IPS-18c (cell line): ENCODE results near the gene WDR38.
"Not testable (repeated sequence)": the region's sequence is repeated elsewhere in the genome, so short reads cannot be mapped to it uniquely, and the experiment has no call there.

Source experiments
- H3K4me3 ChIP-seq: 2 replicates; pipeline ENCODE4 v1.7.0; 2013; ENCODE audit warnings: low read depth, mild to moderate bottlenecking, low read length, moderate library complexity; ENCODE audit not compliant: insufficient read depth
- H3K9me3 ChIP-seq: one replicate; pipeline ENCODE4 v1.6.1; 2013; ENCODE audit warnings: mild to moderate bottlenecking, low read length, moderate library complexity; ENCODE audit not compliant: control insufficient read depth, insufficient read depth

The WDR38 gene

GRCh38 chr9:124828489-124829333 is 24.5 kb upstream of the WDR38 start:
- no peak overlapping the region for H3K4me3 ChIP-seq
- H3K9me3 ChIP-seq = no peaks in the 10 kb centered on the region

DNA sequence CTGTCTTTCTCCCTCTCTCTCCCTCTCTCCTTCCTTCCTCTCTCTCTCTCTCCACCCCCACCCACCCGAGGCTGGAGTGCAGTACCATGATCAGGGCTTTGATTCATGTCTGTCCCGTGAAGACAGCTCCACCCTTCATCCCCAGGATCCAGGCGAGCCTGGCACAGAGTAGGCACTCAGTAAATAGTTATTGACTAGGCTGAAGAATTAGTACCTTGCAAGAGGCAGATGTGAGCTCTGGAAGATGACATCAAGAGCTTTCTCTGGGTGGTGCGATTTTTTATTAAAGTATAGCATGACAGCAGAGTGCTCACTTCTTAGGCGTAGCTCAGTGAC is 24.0 kb upstream of the WDR38 start:
- H3K9me3 ChIP-seq = no peaks in the 10 kb centered on the region
- no peak overlapping the region for H3K4me3 ChIP-seq

DNA sequence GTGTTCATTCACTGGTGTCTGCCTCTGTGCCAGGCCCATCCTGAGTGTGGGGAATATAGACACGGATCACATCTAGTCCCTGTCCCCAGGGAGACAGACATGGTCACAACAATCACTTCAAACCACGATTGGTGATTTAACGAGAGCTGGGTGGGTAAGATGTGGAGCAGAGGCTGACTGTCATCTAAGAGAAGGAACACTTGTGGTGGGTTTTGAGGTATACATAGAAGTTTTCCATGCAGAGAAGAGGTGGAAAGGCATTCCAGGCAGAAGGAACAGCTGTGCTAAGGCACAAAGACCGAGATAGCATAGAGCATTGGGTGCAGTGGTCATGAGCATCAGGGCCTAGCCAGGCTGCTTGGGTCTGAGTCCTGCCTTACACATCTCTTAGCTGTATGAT is 22.7 kb upstream of the WDR38 start:
- no peaks in the 10 kb centered on the region for H3K9me3 ChIP-seq
- no peak overlapping the region for H3K4me3 ChIP-seq

DNA sequence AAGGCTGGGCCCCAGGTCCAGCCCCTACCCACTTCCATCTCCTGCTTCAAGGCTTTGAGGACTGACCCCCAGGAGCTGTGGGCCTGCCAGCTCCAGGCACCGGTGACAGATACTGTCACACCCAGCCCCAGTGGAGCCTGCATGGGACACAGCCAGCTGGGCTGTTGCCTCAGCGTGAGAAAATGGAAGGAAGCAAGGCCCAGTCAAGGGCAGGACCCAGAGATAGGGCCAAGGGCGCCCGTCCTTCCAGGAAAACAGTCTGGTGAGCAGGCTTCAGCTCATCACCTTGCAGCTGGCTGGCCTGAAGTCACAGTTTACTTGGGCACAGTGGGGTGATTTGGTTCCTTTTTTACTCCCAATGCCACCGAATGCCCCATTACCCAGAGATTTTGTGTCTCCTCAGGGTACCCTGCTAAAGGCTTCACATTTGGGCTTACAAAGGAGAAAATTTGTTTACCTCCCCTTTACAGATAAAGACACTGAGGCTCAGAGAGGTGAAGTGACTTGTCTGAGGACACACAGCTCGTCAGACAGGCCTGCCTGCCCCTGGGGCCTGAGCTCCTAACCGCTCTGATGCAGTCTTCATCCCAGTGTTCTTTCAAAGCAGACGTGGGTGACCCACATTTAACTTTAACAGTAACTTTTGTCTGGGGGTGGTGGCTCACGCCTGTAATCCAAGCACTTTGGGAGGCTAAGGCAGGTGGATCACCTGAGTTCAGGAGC is 21.5 kb upstream of the WDR38 start:
- no peak overlapping the region for H3K4me3 ChIP-seq
- H3K9me3 ChIP-seq = no peaks in the 10 kb centered on the region

DNA sequence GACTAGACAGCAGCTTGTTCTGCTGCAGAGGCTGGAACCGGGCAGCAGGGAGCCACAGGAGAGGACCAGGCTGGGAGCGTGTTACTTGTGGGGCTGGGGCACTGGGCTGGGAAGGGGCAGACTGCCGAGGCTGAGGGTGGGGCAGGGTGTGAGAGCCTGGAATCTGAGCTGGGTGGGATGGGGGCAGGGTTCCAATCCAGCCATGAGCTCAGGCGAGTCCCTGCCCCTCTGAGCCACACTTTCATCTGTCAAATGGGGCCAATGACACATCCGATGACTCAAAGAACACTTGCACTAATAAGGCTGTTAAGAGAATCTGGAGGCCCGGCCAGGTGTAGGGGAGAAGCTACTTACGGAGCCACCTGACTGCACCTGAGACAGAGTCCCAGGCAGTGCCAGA is 18.7 kb upstream of the WDR38 start:
- Histone ChIP-seq H3K4me3 (no peak overlapping the region), H3K9me3 (no peaks in the 10 kb centered on the region)

DNA sequence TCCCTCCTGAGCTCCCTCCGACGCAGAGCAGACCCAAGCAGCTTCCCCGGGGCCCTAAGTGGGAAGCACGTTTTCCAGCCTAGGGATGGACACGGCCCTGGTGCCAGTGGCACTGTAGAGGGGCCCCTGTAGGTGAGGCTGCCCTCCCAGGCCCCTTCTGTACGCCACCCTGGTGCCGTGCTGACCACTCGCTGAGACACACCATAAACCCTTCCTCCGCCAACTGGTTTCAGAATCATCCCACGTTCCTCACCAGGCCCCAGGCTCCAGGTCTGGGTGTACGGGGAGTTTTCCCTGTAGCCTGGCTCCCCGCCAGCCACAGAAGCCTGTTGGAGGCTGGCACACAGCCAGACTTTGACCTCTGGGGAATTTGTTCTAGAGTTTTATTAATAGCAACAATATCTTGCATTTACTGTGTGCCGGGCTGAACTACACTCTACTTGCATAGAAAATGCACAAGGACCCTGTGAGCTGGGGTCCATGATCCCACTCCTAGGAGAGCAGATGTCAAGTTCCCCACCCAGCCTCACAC is 18.2 kb upstream of the WDR38 start:
- no peak overlapping the region for H3K4me3 ChIP-seq
- no peaks in the 10 kb centered on the region for H3K9me3 ChIP-seq

DNA sequence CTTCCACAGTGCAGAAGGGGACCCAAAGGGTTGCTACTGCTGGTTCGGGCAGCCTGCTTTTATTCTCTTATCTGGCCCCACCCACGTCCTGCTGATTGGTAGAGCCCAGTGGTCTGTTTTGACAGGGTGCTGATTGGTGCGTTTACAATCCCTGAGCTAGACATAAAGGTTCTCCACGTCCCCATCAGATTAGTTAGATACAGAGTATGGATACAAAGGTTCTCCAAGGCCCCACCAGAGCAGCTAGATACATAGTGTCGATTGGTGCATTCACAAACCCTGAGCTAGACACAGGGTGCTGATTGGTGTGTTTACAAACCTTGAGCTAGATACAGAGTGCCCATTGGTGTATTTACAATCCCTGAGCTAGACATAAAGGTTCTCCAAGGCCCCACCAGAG is 15.1 kb upstream of the WDR38 start:
- H3K4me3 ChIP-seq, H3K9me3 ChIP-seq: not testable (repeated sequence)

- not testable (repeated sequence) for H3K9me3 ChIP-seq, H3K4me3 ChIP-seq
Measured at GRCh38 chr9:124838567-124839275, 14.5 kb upstream of the WDR38 start.

DNA sequence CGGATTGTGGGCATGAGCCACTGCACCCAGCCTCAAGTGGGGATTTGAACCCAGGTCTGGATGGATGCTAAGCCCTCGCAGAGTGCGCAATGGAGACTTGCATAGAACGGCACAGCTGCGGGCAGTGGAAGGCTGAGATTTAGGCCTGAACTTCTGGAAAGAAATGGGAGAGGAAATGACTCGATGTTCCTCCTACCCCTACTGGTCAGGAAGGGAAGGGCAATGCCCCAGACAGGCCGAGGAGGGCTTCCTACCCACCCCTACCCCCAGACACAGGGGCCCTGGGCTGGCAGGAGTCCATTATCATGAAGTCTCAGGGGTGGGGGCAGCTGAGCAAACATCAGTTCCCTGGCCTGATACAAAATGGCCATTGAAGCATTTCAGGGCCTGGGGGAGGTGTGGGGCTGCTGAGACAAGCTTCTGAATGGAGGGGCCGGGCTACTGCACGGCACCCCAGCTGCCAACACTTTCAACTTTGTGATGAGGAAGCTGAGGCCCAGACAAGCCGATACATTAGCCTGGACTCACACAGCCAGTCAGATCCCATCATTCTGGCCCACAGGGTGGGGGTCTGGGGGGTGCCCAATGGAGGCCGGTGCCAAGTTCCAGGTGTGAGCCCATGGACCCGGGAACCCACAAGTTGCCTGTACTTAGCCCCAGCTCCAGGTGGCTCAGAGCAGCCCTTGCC is 13.5 kb upstream of the WDR38 start:
- Histone ChIP-seq H3K9me3 (no peaks in the 10 kb centered on the region), H3K4me3 (no peak overlapping the region)

- no peaks in the 10 kb centered on the region for H3K9me3 ChIP-seq
- H3K4me3 ChIP-seq = no peak overlapping the region
Measured at GRCh38 chr9:124840300-124840833, 12.9 kb upstream of the WDR38 start.

GRCh38 chr9:124841075-124841821 is 12.0 kb upstream of the WDR38 start:
- Histone ChIP-seq H3K4me3 (no peak overlapping the region), H3K9me3 (no peaks in the 10 kb centered on the region)

- Histone ChIP-seq H3K9me3 (no peaks in the 10 kb centered on the region), H3K4me3 (no peak overlapping the region)
Measured at GRCh38 chr9:124843456-124844034, 9.7 kb upstream of the WDR38 start.

DNA sequence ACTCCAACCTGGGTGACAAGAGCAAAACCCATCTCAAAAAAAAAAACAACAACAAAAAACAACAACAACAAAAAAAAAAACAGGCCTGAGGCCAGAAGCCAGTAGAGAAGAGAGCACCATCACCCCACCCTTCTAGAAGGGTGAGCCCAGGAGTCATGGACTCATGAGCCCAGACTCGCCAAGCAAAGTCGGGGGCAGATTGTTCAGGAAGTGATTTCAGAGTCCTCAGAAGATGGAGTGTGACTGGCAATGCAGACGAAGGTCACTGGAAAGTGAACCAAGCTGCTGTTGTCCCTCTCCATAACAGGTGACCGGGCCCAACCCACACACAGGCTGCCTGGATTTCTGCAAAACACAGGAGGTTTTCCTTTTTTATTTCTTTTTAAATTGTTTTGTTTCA is 9.0 kb upstream of the WDR38 start:
- Histone ChIP-seq H3K4me3 (no peak overlapping the region), H3K9me3 (no peaks in the 10 kb centered on the region)

DNA sequence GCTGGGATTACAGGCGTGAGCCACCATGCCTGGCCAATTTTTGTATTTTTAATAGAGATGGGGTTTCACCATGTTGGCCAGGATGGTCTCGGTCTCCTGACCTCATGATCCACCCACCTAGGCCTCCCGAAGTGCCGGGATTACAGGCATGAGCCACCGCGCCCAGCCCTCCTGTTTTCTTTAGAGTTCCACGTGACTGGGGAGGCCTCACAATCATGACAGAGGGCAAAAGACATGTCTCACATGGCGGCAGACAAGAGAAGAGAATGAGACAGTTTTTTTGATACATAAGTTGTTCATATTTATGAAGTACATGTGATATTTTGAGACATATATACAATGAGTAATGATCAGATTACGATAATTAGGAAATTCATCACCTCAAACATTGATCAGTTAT is 6.8 kb upstream of the WDR38 start:
- H3K4me3 ChIP-seq, H3K9me3 ChIP-seq: not testable (repeated sequence)

- Histone ChIP-seq H3K4me3 (no peak overlapping the region), H3K9me3 (no peaks in the 10 kb centered on the region)
Measured at GRCh38 chr9:124846969-124847368, 6.3 kb upstream of the WDR38 start.

GRCh38 chr9:124849801-124850200 is 3.5 kb upstream of the WDR38 start:
- no peak overlapping the region for H3K4me3 ChIP-seq
- H3K9me3 ChIP-seq = no peaks in the 10 kb centered on the region
